SU-DHL-6 (cell line): Measurements from ENCODE around the gene KPNA1.

Experiments used
- EZH2phosphoT487 ChIP-seq: fragments of 200-600 bp; sonication (generic), shearing (Covaris generic); conservative IDR thresholded peaks from 2 replicates; pipeline ENCODE4 v1.6.1; 2018; ENCODE audit warnings: mild to moderate bottlenecking, antibody characterized with exemption, low read length, moderate library complexity, mixed read lengths
- TF ChIP-seq, protein P1 (sequence below): fragments of 200-600 bp; sonication (generic); IDR thresholded peaks from one replicate; pipeline ENCODE4 v1.5.1; 2017; ENCODE audit warnings: antibody characterized with exemption, mild to moderate bottlenecking, low read length, moderate library complexity; ENCODE audit not compliant: insufficient read depth, poor library complexity, severe bottlenecking

DNA sequence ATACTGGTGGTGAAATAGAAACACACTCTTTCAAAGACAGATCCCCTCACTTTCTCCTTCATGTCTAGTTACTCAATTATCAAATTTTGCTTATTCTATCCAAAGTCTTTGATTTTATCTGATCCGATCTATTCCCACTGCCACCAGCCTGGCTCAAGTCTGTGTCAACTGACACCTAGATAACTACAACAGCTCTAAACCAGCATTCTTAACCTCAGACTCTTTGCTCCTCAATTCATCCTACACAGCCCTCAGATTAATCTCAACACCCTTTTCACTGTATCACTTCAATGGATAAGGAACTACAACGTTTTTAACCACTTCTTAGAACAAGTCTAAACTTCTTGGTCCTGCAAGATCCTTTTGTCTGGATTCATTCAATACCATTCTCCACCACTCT, 9.1 kb downstream of the KPNA1 start:
- TF ChIP-seq, protein P1, sequence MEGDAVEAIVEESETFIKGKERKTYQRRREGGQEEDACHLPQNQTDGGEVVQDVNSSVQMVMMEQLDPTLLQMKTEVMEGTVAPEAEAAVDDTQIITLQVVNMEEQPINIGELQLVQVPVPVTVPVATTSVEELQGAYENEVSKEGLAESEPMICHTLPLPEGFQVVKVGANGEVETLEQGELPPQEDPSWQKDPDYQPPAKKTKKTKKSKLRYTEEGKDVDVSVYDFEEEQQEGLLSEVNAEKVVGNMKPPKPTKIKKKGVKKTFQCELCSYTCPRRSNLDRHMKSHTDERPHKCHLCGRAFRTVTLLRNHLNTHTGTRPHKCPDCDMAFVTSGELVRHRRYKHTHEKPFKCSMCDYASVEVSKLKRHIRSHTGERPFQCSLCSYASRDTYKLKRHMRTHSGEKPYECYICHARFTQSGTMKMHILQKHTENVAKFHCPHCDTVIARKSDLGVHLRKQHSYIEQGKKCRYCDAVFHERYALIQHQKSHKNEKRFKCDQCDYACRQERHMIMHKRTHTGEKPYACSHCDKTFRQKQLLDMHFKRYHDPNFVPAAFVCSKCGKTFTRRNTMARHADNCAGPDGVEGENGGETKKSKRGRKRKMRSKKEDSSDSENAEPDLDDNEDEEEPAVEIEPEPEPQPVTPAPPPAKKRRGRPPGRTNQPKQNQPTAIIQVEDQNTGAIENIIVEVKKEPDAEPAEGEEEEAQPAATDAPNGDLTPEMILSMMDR: no peak
- no peak for TF ChIP-seq EZH2phosphoT487
